ENCODE measurements around the gene SDR9C7.
"Not testable (repeated sequence)": the region's sequence is repeated elsewhere in the genome, so short reads cannot be mapped to it uniquely, and the experiment has no call there.

SDR9C7 gene

GRCh38 chr12:56933826-56934625 is at the start of gene SDR9C7:
SDR9C7 (minus strand) TSS chr12:56934408; CDS start chr12:56934261, 147 bp downstream.
- DNase-seq = no peak

- no peak for DNase-seq
These were observed 49.2 kb upstream of the SDR9C7 start for GRCh38 chr12:56983386-56983785.

- DNase-seq = not testable (repeated sequence)
These were observed 48.5 kb upstream of the SDR9C7 start for GRCh38 chr12:56982578-56983236.

GRCh38 chr12:56980941-56981530 is 46.8 kb upstream of the SDR9C7 start:
- DNase-seq = no peak

GRCh38 chr12:56980268-56980667 is 46.1 kb upstream of the SDR9C7 start:
- DNase-seq = no peak

- DNase-seq = no peak
These were observed 45.4 kb upstream of the SDR9C7 start for GRCh38 chr12:56979628-56980027.

GRCh38 chr12:56978397-56979138 is 44.4 kb upstream of the SDR9C7 start:
- no peak for DNase-seq

- DNase-seq = not testable (repeated sequence)
These were observed 43.2 kb upstream of the SDR9C7 start for GRCh38 chr12:56977361-56977760.

- not testable (repeated sequence) for DNase-seq
These were observed 40.0 kb upstream of the SDR9C7 start for GRCh38 chr12:56974224-56974623.

GRCh38 chr12:56968910-56969309 is 34.7 kb upstream of the SDR9C7 start:
- not testable (repeated sequence) for DNase-seq

GRCh38 chr12:56965997-56966642 is 31.9 kb upstream of the SDR9C7 start:
- not testable (repeated sequence) for DNase-seq

GRCh38 chr12:56965124-56965523 is 30.9 kb upstream of the SDR9C7 start:
- DNase-seq = not testable (repeated sequence)

GRCh38 chr12:56963557-56963956 is 29.3 kb upstream of the SDR9C7 start:
- DNase-seq = not testable (repeated sequence)

- not testable (repeated sequence) for DNase-seq
These were observed 28.0 kb upstream of the SDR9C7 start for GRCh38 chr12:56962247-56962646.

- no peak for DNase-seq
These were observed 24.2 kb upstream of the SDR9C7 start for GRCh38 chr12:56958422-56958821.

- DNase-seq = no peak
These were observed 23.2 kb upstream of the SDR9C7 start, which contains the start of gene RDH16 for GRCh38 chr12:56957229-56958052. RDH16 (minus strand) TSS chr12:56957608; CDS start chr12:56957462, 146 bp downstream.

GRCh38 chr12:56955631-56956256 is 21.5 kb upstream of the SDR9C7 start:
- DNase-seq = no peak

GRCh38 chr12:56954958-56955355 is 20.7 kb upstream of the SDR9C7 start:
- DNase-seq = no peak

GRCh38 chr12:56954057-56954957 is 20.1 kb upstream of the SDR9C7 start:
- no peak for DNase-seq

- no peak for DNase-seq
These were observed 19.1 kb upstream of the SDR9C7 start for GRCh38 chr12:56953314-56953713.
